A549 (cell line): ENCODE measurements around the gene NOXA1. TPM values are rescaled to one million over a fixed set of nuclear protein-coding genes. Genes with fewer than 3 reads are reported as not detected.

Experiments
- ATAC-seq, 2 experiments: fragments of 200-7000 bp in 1 of 2; fragments of >200 bp in 1 of 2; cut with Nextera tagmentation in 1 of 2; cut with Tn5 transposase in 1 of 2; 3 replicates each; pipeline versions ENCODE4 v1.8.0 to v1.9.1; 2018 to 2020; ENCODE audit warnings: mild to moderate bottlenecking in 1 of 2, moderate library complexity in 1 of 2
- CTCF ChIA-PET: fragments of 300-600 bp; sonication (Branson Sonifier 250); formaldehyde crosslinking; extraction: SDS; loops from one replicate; lab custom pipeline; 2021; ENCODE audit warnings: antibody characterized with exemption, inconsistent platforms; lab: Yijun Ruan, JAX
- POLR2A ChIA-PET: fragments of 350-600 bp; formaldehyde crosslinking; extraction: SDS; loops from one replicate; lab custom pipeline; 2021; ENCODE audit warnings: antibody characterized with exemption, inconsistent platforms; lab: Yijun Ruan, JAX
- DNase-seq, 2 experiments: peaks; one replicate each; pipeline versions ENCODE4 v3.0.0 to v3.0.0-alpha.2; 2011 to 2016; ENCODE audit warnings: low read depth in 1 of 2, low spot score in 1 of 2
- FAIRE-seq: peaks from 2 replicates; lab custom pipeline; 2011; peaks lifted over from hg19 to GRCh38; lab: Jason Lieb, UNC
- H3K27ac ChIP-seq, 2 experiments: fragments of >200 bp; sonication (Bioruptor Twin); formaldehyde crosslinking; 3 replicates each; pipeline ENCODE4 v1.5.1; 2016 to 2017
- H3K4me1 ChIP-seq: fragments of >200 bp; sonication (Bioruptor Twin); formaldehyde crosslinking; 3 replicates; pipeline ENCODE4 v1.6.1; 2016
- H3K4me2 ChIP-seq: fragments of >200 bp; sonication (Bioruptor Twin); formaldehyde crosslinking; 3 replicates; pipeline ENCODE4 v1.6.1; 2016
- H3K4me3 ChIP-seq: fragments of >200 bp; sonication (Bioruptor Twin); formaldehyde crosslinking; 3 replicates; pipeline ENCODE4 v1.5.1; 2016
- H3K9me3 ChIP-seq: fragments of >200 bp; sonication (Bioruptor Twin); formaldehyde crosslinking; 3 replicates; pipeline ENCODE4 v1.6.1; 2016
- BHLHE40 ChIP-seq: IDR thresholded peaks from 2 replicates; pipeline ENCODE4 v1.6.1; 2012; ENCODE audit warnings: low read depth, low read length, inconsistent platforms
- CBX8 ChIP-seq: fragments of 200-600 bp; sonication (generic); IDR thresholded peaks from 2 replicates; pipeline ENCODE4 v1.6.1; 2016
- CHD2 ChIP-seq: fragments of 150-350 bp; IDR thresholded peaks from 2 replicates; pipeline ENCODE4 v1.6.1; 2014; ENCODE audit warnings: low read length; ENCODE audit not compliant: partially characterized antibody
- CHD4 ChIP-seq: fragments of 200-600 bp; sonication (generic); IDR thresholded peaks from 2 replicates; pipeline ENCODE4 v1.6.1; 2016; ENCODE audit warnings: antibody characterized with exemption, mild to moderate bottlenecking, borderline replicate concordance
- CTCF ChIP-seq: fragments of >200 bp; sonication (Bioruptor Twin); formaldehyde crosslinking; IDR thresholded peaks from 3 replicates; pipeline ENCODE4 v1.5.1; 2016
- EHF ChIP-seq: fragments of 250-450 bp; sonication (Bioruptor Pico); IDR thresholded peaks from 2 replicates; pipeline ENCODE4 v1.5.0; 2020; ENCODE audit warnings: mild to moderate bottlenecking
- ELK1 ChIP-seq: fragments of 150-350 bp; IDR thresholded peaks from 2 replicates; pipeline ENCODE4 v1.6.1; 2014; ENCODE audit warnings: low read depth, mild to moderate bottlenecking, low read length
- ESRRA ChIP-seq: fragments of 150-350 bp; IDR thresholded peaks from 2 replicates; pipeline ENCODE4 v1.6.1; 2014; ENCODE audit warnings: mild to moderate bottlenecking, low read length, borderline replicate concordance
- FOSL2 ChIP-seq, 2 experiments: fragments of 450-650 bp in 1 of 2; fragments of >200 bp in 1 of 2; sonication (Bioruptor Twin) in 1 of 2; formaldehyde crosslinking; IDR thresholded peaks; 2 replicates each; pipeline versions ENCODE4 v1.5.0 to v1.6.1; 2016 to 2020; ENCODE audit warnings: mild to moderate bottlenecking in 1 of 2, moderate library complexity in 1 of 2
- GATA3 ChIP-seq: IDR thresholded peaks from 2 replicates; pipeline ENCODE4 v1.6.1; 2012; ENCODE audit warnings: borderline replicate concordance
- HDAC2 ChIP-seq: fragments of 200-600 bp; sonication (generic); IDR thresholded peaks from 2 replicates; pipeline ENCODE4 v1.6.1; 2016
- HMGXB4 ChIP-seq: fragments of 250-450 bp; sonication (Bioruptor Pico); IDR thresholded peaks from 2 replicates; pipeline ENCODE4 v1.5.0; 2021; ENCODE audit warnings: mild to moderate bottlenecking, moderate library complexity, borderline replicate concordance
- HOXA7 ChIP-seq: fragments of 250-450 bp; sonication (Bioruptor Pico); IDR thresholded peaks from 2 replicates; pipeline ENCODE4 v1.5.0; 2020; ENCODE audit warnings: mild to moderate bottlenecking, moderate library complexity
- HOXB13 ChIP-seq: fragments of 250-450 bp; sonication (Bioruptor Pico); IDR thresholded peaks from 2 replicates; pipeline ENCODE4 v1.5.0; 2020; ENCODE audit warnings: low read depth, mild to moderate bottlenecking, moderate library complexity
- KDM1A ChIP-seq: fragments of 200-600 bp; sonication (generic); IDR thresholded peaks from 2 replicates; pipeline ENCODE4 v1.6.1; 2016; ENCODE audit warnings: low read depth, mild to moderate bottlenecking
- MAFK ChIP-seq: fragments of 450-650 bp; IDR thresholded peaks from 2 replicates; pipeline ENCODE4 v1.6.1; 2014; ENCODE audit not compliant: partially characterized antibody
- MAZ ChIP-seq: fragments of 150-350 bp; IDR thresholded peaks from 2 replicates; pipeline ENCODE4 v1.6.1; 2014; ENCODE audit warnings: antibody characterized with exemption, low read depth, low read length, borderline replicate concordance
- NR3C1 ChIP-seq: fragments of >200 bp; sonication (Bioruptor Twin); formaldehyde crosslinking; IDR thresholded peaks from 3 replicates; pipeline ENCODE4 v1.6.1; 2017
- POLR2AphosphoS2 ChIP-seq: conservative IDR thresholded peaks from 2 replicates; pipeline ENCODE4 v1.6.1; 2012; ENCODE audit warnings: low read length, improper control_type of control experiment, inconsistent platforms
- SREBF2 ChIP-seq: fragments of 450-650 bp; IDR thresholded peaks from 2 replicates; pipeline ENCODE4 v1.6.1; 2014; ENCODE audit warnings: mild to moderate bottlenecking, moderate library complexity
- ZFP36 ChIP-seq: fragments of 450-650 bp; IDR thresholded peaks from 2 replicates; pipeline ENCODE4 v1.6.1; 2014; ENCODE audit warnings: borderline replicate concordance; ENCODE audit not compliant: partially characterized antibody
- ZNF302 ChIP-seq: fragments of 250-450 bp; sonication (Bioruptor Pico); IDR thresholded peaks from 2 replicates; pipeline ENCODE4 v1.9.0; 2021; ENCODE audit warnings: inconsistent platforms, mild to moderate bottlenecking, moderate library complexity
- ZSCAN20 ChIP-seq: fragments of 250-450 bp; sonication (Bioruptor Pico); IDR thresholded peaks from 2 replicates; pipeline ENCODE4 v1.8.0; 2022; ENCODE audit warnings: mild to moderate bottlenecking, moderate library complexity
- WGBS: methylation state at CpG from one replicate; pipeline ENCODE4 v1.1.6; 2017; ENCODE audit errors: missing lambda C conversion rate; 5-methylcytosine and 5-hydroxymethylcytosine counted together
- polyA plus RNA-seq, 4 experiments: library from polyadenylated mRNA; depleted of rRNA in 3 of 4; stranded (reverse); fragments of >200 nt; fragmentation: RNase III in 1 of 4; extraction: RNeasy Plus Mini Kit Qiagen cat#74134 plus additional on column Dnase treatment in 1 of 4; gene quantifications; 2 replicates in 3 of 4; 3 replicates in 1 of 4; pipeline ENCODE4 v1.2.3, GENCODE V29; 2011 to 2017

NOXA1 gene
- polyA plus RNA-seq, 2 of the 4 experiments (the other 2 are of a cell fraction): 0.44 to 1.5 TPM

GRCh38 chr9:137461663-137462395, 38.6 kb downstream of the NOXA1 start:
- peak; percentile 59 to 81 for DNase-seq
- H3K9me3 ChIP-seq: no peaks in the 10 kb centered on the region
- POLR2A ChIA-PET: no interaction called here
- 0 out of 3 replicates have a peak overlapping the region, but pooled peaks have one; percentile 8 for H3K4me2 ChIP-seq
- no peak for FAIRE-seq
- H3K27ac ChIP-seq: no peak overlapping the region
- TF ChIP-seq EHF: no peak
- TF ChIP-seq MAZ: no peak
- no peak for TF ChIP-seq ZNF302 (CRISPR knock-in tag)
- TF ChIP-seq MAFK: no peak
- TF ChIP-seq ESRRA: no peak
- TF ChIP-seq CHD2: no peak
- no peak for TF ChIP-seq HMGXB4
- TF ChIP-seq HDAC2: no peak
- no peak for TF ChIP-seq POLR2AphosphoS2
- no peak for TF ChIP-seq CBX8
- no peak for TF ChIP-seq HOXB13 (CRISPR knock-in tag)
- no peak for TF ChIP-seq CHD4
- no peak overlapping the region for H3K4me3 ChIP-seq
- WGBS: 71% methylated on average over 44 of the region's 52 CpGs
- peaks cover 19% of the 10 kb centered on the region for H3K4me1 ChIP-seq
- CTCF ChIA-PET: interaction anchor here (0.6 to 1.5 kb wide), 3 partner anchors 13 to 46 kb away, joined by 3 to 5 read pairs (median 5); partner anchors contain the start of genes EXD3 and NOXA1
- ATAC-seq: peak; percentile 22 to 77; a peak in 3 of 6 replicates

GRCh38 chr9:137462396-137462985, 39.3 kb downstream of the NOXA1 start:
- POLR2A ChIA-PET: no interaction called here
- H3K9me3 ChIP-seq: no peaks in the 10 kb centered on the region
- FAIRE-seq (no peak), DNase-seq (no peak), ATAC-seq (no peak)
- no peak overlapping the region for H3K4me3 ChIP-seq
- CTCF ChIA-PET: interaction anchor here (1.3 to 2.4 kb wide), 3 partner anchors 18 to 175 kb away, joined by 3 to 16 read pairs (median 3); partner anchors contain the start of genes EXD3 and NOXA1
- H3K4me1 ChIP-seq: peaks cover 15% of the 10 kb centered on the region
- no peak overlapping the region for H3K4me2 ChIP-seq
- WGBS: 97% methylated on average over 14 of the region's 25 CpGs
- no peak for TF ChIP-seq CHD2
- no peak for TF ChIP-seq BHLHE40
- TF ChIP-seq CTCF: no peak
- TF ChIP-seq HOXA7 (CRISPR knock-in tag): no peak
- TF ChIP-seq ZSCAN20 (CRISPR knock-in tag): no peak
- H3K27ac ChIP-seq: no peak overlapping the region

- H3K4me2 ChIP-seq: no peak overlapping the region
- H3K4me1 ChIP-seq: peaks cover 7% of the 10 kb centered on the region
- WGBS: 83% methylated on average over 25 of the region's 30 CpGs
- FAIRE-seq: no peak
- CTCF ChIA-PET: interaction anchor here (0.5 to 2.4 kb wide), 6 partner anchors 16 to 402 kb away, joined by 3 to 16 read pairs (median 3); partner anchors contain the start of genes EXD3 and NOXA1
- no peak overlapping the region for H3K4me3 ChIP-seq
- no peak for DNase-seq
- POLR2A ChIA-PET: no interaction called here
- ATAC-seq: no peak
- H3K27ac ChIP-seq: no peak overlapping the region
- no peaks in the 10 kb centered on the region for H3K9me3 ChIP-seq
- no peak for TF ChIP-seq ELK1
- TF ChIP-seq KDM1A: no peak
- TF ChIP-seq ZFP36: no peak
- no peak for TF ChIP-seq SREBF2
- no peak for TF ChIP-seq BHLHE40
- TF ChIP-seq ZSCAN20 (CRISPR knock-in tag): no peak
- TF ChIP-seq FOSL2 (IDR thresholded peaks at IDR 0.05): no peak
- TF ChIP-seq FOSL2 (CRISPR knock-in tag; IDR thresholded peaks at IDR 0.05): no peak
- TF ChIP-seq NR3C1: no peak
- no peak for TF ChIP-seq HMGXB4
- no peak for TF ChIP-seq GATA3
- TF ChIP-seq ESRRA: no peak
Measured at GRCh38 chr9:137462986-137463930, 40.1 kb downstream of the NOXA1 start.
